HL-60 (cell line): ENCODE results near the gene EML2.

ENCODE experiments used
- POLR2AphosphoS5 ChIP-seq: IDR thresholded peaks from 2 replicates; pipeline ENCODE4 v1.6.1; 2012; ENCODE audit warnings: low read depth
- TF ChIP-seq, protein P1 (sequence below): IDR thresholded peaks from one replicate; pipeline ENCODE4 v1.5.1; 2011; ENCODE audit warnings: low read length, control low read depth, inconsistent platforms; ENCODE audit not compliant: insufficient read depth
- TF ChIP-seq, protein P2 (sequence below): IDR thresholded peaks from 2 replicates; pipeline ENCODE4 v1.6.1; 2012; ENCODE audit warnings: low read depth; ENCODE audit not compliant: insufficient replicate concordance

DNA sequence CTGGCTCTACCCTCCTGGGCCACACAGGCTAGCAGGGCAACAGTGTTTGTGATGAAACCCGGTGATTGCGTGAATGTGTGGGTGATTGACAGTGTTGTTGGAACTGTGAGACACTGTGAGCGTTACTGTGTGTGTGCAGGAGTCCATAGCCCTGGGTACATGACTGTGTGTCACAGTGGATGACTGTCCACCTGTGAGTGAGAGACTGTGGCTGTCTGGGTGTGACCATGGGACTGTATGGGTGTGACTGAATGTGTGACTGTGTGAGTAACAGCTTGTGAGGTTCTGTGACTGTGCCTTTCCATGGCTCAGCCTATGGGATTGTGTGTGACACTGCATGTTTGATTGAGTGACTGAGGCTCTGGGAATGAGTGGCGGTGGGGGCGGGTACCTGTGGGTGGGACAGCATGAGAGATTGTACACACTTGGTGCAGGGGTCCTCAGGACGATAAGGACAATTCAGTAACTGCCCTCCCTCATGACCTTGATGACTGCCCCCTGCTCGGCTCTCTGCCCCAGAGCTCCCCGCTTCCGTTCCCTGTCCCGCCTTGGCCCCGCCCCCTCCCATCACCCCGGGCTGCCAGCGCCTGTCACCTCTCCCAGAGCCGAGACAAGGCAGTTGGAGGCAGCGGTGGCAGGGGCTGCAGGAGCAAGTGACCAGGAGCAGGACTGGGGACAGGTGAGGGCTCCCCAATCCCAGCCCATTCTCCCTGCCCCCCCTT, 28.6 kb upstream of the EML2 start, which contains the start of gene GIPR:
- TF ChIP-seq, protein P1, sequence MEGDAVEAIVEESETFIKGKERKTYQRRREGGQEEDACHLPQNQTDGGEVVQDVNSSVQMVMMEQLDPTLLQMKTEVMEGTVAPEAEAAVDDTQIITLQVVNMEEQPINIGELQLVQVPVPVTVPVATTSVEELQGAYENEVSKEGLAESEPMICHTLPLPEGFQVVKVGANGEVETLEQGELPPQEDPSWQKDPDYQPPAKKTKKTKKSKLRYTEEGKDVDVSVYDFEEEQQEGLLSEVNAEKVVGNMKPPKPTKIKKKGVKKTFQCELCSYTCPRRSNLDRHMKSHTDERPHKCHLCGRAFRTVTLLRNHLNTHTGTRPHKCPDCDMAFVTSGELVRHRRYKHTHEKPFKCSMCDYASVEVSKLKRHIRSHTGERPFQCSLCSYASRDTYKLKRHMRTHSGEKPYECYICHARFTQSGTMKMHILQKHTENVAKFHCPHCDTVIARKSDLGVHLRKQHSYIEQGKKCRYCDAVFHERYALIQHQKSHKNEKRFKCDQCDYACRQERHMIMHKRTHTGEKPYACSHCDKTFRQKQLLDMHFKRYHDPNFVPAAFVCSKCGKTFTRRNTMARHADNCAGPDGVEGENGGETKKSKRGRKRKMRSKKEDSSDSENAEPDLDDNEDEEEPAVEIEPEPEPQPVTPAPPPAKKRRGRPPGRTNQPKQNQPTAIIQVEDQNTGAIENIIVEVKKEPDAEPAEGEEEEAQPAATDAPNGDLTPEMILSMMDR: no peak
- TF ChIP-seq, protein P2, sequence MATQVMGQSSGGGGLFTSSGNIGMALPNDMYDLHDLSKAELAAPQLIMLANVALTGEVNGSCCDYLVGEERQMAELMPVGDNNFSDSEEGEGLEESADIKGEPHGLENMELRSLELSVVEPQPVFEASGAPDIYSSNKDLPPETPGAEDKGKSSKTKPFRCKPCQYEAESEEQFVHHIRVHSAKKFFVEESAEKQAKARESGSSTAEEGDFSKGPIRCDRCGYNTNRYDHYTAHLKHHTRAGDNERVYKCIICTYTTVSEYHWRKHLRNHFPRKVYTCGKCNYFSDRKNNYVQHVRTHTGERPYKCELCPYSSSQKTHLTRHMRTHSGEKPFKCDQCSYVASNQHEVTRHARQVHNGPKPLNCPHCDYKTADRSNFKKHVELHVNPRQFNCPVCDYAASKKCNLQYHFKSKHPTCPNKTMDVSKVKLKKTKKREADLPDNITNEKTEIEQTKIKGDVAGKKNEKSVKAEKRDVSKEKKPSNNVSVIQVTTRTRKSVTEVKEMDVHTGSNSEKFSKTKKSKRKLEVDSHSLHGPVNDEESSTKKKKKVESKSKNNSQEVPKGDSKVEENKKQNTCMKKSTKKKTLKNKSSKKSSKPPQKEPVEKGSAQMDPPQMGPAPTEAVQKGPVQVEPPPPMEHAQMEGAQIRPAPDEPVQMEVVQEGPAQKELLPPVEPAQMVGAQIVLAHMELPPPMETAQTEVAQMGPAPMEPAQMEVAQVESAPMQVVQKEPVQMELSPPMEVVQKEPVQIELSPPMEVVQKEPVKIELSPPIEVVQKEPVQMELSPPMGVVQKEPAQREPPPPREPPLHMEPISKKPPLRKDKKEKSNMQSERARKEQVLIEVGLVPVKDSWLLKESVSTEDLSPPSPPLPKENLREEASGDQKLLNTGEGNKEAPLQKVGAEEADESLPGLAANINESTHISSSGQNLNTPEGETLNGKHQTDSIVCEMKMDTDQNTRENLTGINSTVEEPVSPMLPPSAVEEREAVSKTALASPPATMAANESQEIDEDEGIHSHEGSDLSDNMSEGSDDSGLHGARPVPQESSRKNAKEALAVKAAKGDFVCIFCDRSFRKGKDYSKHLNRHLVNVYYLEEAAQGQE: no peak
- TF ChIP-seq POLR2AphosphoS5: no peak
